NCI-H2227 (cell line): ENCODE results near the gene CACNA1I.

Experiments used
- DNase-seq: peaks from one replicate; lab custom pipeline; 2025; ENCODE audit not compliant: unreplicated experiment; lab: John Stamatoyannopoulos, UW

CACNA1I gene

GRCh38 chr22:39595622-39596172 lies 25.1 kb downstream of the CACNA1I start:
- DNase-seq: no peak

- no peak for DNase-seq
These were observed 26.0 kb downstream of the CACNA1I start for GRCh38 chr22:39596601-39597000.

GRCh38 chr22:39597236-39597869 lies 26.8 kb downstream of the CACNA1I start:
- no peak for DNase-seq

- no peak for DNase-seq
These were observed 27.7 kb downstream of the CACNA1I start for GRCh38 chr22:39598017-39598965.

GRCh38 chr22:39600491-39601179 lies 30.1 kb downstream of the CACNA1I start:
- no peak for DNase-seq

GRCh38 chr22:39601180-39601535 lies 30.6 kb downstream of the CACNA1I start:
- no peak for DNase-seq

GRCh38 chr22:39603345-39603744 lies 32.8 kb downstream of the CACNA1I start:
- DNase-seq: no peak

- no peak for DNase-seq
These were observed 39.7 kb downstream of the CACNA1I start for GRCh38 chr22:39610246-39610645.

GRCh38 chr22:39610766-39611165 lies 40.2 kb downstream of the CACNA1I start:
- DNase-seq: no peak

- no peak for DNase-seq
These were observed 40.8 kb downstream of the CACNA1I start for GRCh38 chr22:39611360-39611759.

GRCh38 chr22:39612811-39613548 lies 42.4 kb downstream of the CACNA1I start:
- DNase-seq: no peak

- DNase-seq: no peak
These were observed 43.0 kb downstream of the CACNA1I start for GRCh38 chr22:39613549-39613921.

GRCh38 chr22:39614442-39614841 lies 43.9 kb downstream of the CACNA1I start:
- DNase-seq: no peak

GRCh38 chr22:39616051-39616450 lies 45.5 kb downstream of the CACNA1I start:
- no peak for DNase-seq

GRCh38 chr22:39616781-39617180 lies 46.2 kb downstream of the CACNA1I start:
- DNase-seq: no peak

GRCh38 chr22:39617342-39617741 lies 46.8 kb downstream of the CACNA1I start:
- DNase-seq: no peak

GRCh38 chr22:39617970-39618757 lies 47.6 kb downstream of the CACNA1I start:
- no peak for DNase-seq

GRCh38 chr22:39618996-39619530 lies 48.5 kb downstream of the CACNA1I start:
- DNase-seq: no peak

- DNase-seq: no peak
These were observed 50.6 kb downstream of the CACNA1I start for GRCh38 chr22:39620924-39621690.
